Panc1 (cell line): ENCODE measurements around the gene PBX1.

Experiments used
- POLR2AphosphoS5 ChIP-seq: IDR thresholded peaks from 2 replicates; pipeline ENCODE4 v1.6.1; 2012; ENCODE audit warnings: mild to moderate bottlenecking, low read depth, low read length, moderate library complexity
- REST ChIP-seq, 2 experiments: IDR thresholded peaks; 2 replicates each; pipeline ENCODE4 v1.6.1; 2011 to 2012; ENCODE audit warnings: low read depth in 2 of 2, control low read depth in 1 of 2, low read length in 1 of 2, mild to moderate bottlenecking in 1 of 2, moderate library complexity in 1 of 2; ENCODE audit not compliant: insufficient read depth in 1 of 2
- SIN3A ChIP-seq: IDR thresholded peaks from 2 replicates; pipeline ENCODE4 v1.6.1; 2012; ENCODE audit warnings: low read depth, mild to moderate bottlenecking, low read length, moderate library complexity, borderline replicate concordance; ENCODE audit not compliant: insufficient read depth
- TF ChIP-seq, protein P1 (sequence below): fragments of 450-650 bp; IDR thresholded peaks from 2 replicates; pipeline ENCODE4 v1.5.1; 2017; ENCODE audit warnings: mild to moderate bottlenecking

GRCh38 chr1:164695956-164696665 lies 137.1 kb downstream of the PBX1 start:
- TF ChIP-seq, protein P1, sequence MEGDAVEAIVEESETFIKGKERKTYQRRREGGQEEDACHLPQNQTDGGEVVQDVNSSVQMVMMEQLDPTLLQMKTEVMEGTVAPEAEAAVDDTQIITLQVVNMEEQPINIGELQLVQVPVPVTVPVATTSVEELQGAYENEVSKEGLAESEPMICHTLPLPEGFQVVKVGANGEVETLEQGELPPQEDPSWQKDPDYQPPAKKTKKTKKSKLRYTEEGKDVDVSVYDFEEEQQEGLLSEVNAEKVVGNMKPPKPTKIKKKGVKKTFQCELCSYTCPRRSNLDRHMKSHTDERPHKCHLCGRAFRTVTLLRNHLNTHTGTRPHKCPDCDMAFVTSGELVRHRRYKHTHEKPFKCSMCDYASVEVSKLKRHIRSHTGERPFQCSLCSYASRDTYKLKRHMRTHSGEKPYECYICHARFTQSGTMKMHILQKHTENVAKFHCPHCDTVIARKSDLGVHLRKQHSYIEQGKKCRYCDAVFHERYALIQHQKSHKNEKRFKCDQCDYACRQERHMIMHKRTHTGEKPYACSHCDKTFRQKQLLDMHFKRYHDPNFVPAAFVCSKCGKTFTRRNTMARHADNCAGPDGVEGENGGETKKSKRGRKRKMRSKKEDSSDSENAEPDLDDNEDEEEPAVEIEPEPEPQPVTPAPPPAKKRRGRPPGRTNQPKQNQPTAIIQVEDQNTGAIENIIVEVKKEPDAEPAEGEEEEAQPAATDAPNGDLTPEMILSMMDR: no peak
- TF ChIP-seq REST (IDR thresholded peaks at IDR 0.05; ENCODE audit: insufficient read depth in 1 of 2, low read depth in 2 of 2, low read length in 1 of 2) (no peak), POLR2AphosphoS5 (no peak), SIN3A (no peak)
